Measurements from ENCODE around the gene CR1L. TPM values are rescaled to one million over a fixed set of nuclear protein-coding genes. Genes with fewer than 3 reads are reported as not detected.

CR1L gene
- total RNA-seq, 1 experiment from 2014 or later, result not detected

- intact Hi-C loops (cut with micrococcal nuclease), result no loop called here
Observed at GRCh38 chr1:207762622-207763021, 117.7 kb downstream of the CR1L start.

GRCh38 chr1:207763091-207763490 is 118.2 kb downstream of the CR1L start:
- no peak overlapping the region for H3K4me2 ChIP-seq (ENCODE audit: low read length)
- intact Hi-C loops (cut with micrococcal nuclease), result no loop called here
- H3K27ac ChIP-seq (ENCODE audit: low read length), result no peak overlapping the region
- no peaks in the 10 kb centered on the region for H3K4me1 ChIP-seq (ENCODE audit: insufficient read depth, low read length)
- DNase-seq, result no peak
- CTCF ChIA-PET, result no interaction called here
- H2AFZ ChIP-seq (ENCODE audit: low read length), result no peak overlapping the region
- TF ChIP-seq EZH2phosphoT487 (IDR thresholded peaks at IDR 0.05; ENCODE audit: borderline replicate concordance, low read length) (no peak), CTCF (conservative IDR thresholded peaks at IDR 0.05; ENCODE audit: low read depth, low read length) (no peak), EZH2 (IDR thresholded peaks at IDR 0.05; ENCODE audit: low read length, unreplicated experiment) (no peak)
- no peak overlapping the region for H3K9ac ChIP-seq (ENCODE audit: low read length)
- POLR2A ChIA-PET (ENCODE audit: unreplicated experiment), result no interaction called here
- peaks cover 22% of the 10 kb centered on the region for H3K79me2 ChIP-seq (ENCODE audit: low read length)
- peaks cover 21% of the 10 kb centered on the region for H4K20me1 ChIP-seq (ENCODE audit: low read length)
- no TSS peak for BruUV-seq (replicated peaks)
- no peaks in the 10 kb centered on the region for H3K9me2 ChIP-seq (replicated peaks; ENCODE audit: low read length)
- no peaks in the 10 kb centered on the region for H3K9me3 ChIP-seq (ENCODE audit: low read length)
- peaks cover 90% of the 10 kb centered on the region for H3K36me3 ChIP-seq (ENCODE audit: low read depth, low read length)
- H3K4me3 ChIP-seq (ENCODE audit: low read length), result no peak overlapping the region
- H3K27me3 ChIP-seq (ENCODE audit: low read length), result no peaks in the 10 kb centered on the region
- no peak for ATAC-seq
- H3F3A ChIP-seq (ENCODE audit: low read length, unreplicated experiment), result no peaks in the 10 kb centered on the region

More at GRCh38 chr1:207762622-207763021, 117.7 kb downstream of the CR1L start:
- Histone ChIP-seq H4K20me1 (ENCODE audit: low read length) (peaks cover 26% of the 10 kb centered on the region), H3K36me3 (ENCODE audit: low read depth, low read length) (peaks cover 93% of the 10 kb centered on the region), H2AFZ (ENCODE audit: low read length) (no peak overlapping the region), H3K4me2 (ENCODE audit: low read length) (no peak overlapping the region), H3K27ac (ENCODE audit: low read length) (no peak overlapping the region), H3K9me2 (replicated peaks; ENCODE audit: low read length) (no peaks in the 10 kb centered on the region), H3K9ac (ENCODE audit: low read length) (no peak overlapping the region), H3K79me2 (ENCODE audit: low read length) (peaks cover 26% of the 10 kb centered on the region), H3F3A (ENCODE audit: low read length, unreplicated experiment) (no peaks in the 10 kb centered on the region), H3K4me1 (ENCODE audit: insufficient read depth, low read length) (no peaks in the 10 kb centered on the region), H3K4me3 (ENCODE audit: low read length) (no peak overlapping the region), H3K9me3 (ENCODE audit: low read length) (no peaks in the 10 kb centered on the region), H3K27me3 (ENCODE audit: low read length) (no peaks in the 10 kb centered on the region)
- CTCF ChIA-PET, result no interaction called here
- no TSS peak for BruUV-seq (replicated peaks)
- DNase-seq (no peak), ATAC-seq (no peak)
- no peak for TF ChIP-seq EZH2 (IDR thresholded peaks at IDR 0.05; ENCODE audit: low read length, unreplicated experiment)
- no peak for TF ChIP-seq CTCF (conservative IDR thresholded peaks at IDR 0.05; ENCODE audit: low read depth, low read length)
- TF ChIP-seq EZH2phosphoT487 (IDR thresholded peaks at IDR 0.05; ENCODE audit: borderline replicate concordance, low read length), result no peak
- POLR2A ChIA-PET (ENCODE audit: unreplicated experiment), result no interaction called here

GRCh38 chr1:207763972-207764371 is 119.0 kb downstream of the CR1L start:
- H3K36me3 ChIP-seq (ENCODE audit: low read depth, low read length), result peaks cover 89% of the 10 kb centered on the region
- H4K20me1 ChIP-seq (ENCODE audit: low read length), result peaks cover 13% of the 10 kb centered on the region; the same call in 1 of the 2 replicates
- BruUV-seq (replicated peaks), result no TSS peak
- POLR2A ChIA-PET (ENCODE audit: unreplicated experiment), result no interaction called here
- no peak overlapping the region for H3K4me2 ChIP-seq (ENCODE audit: low read length)
- no peaks in the 10 kb centered on the region for H3K9me3 ChIP-seq (ENCODE audit: low read length)
- H3K9ac ChIP-seq (ENCODE audit: low read length), result no peak overlapping the region
- TF ChIP-seq EZH2phosphoT487 (IDR thresholded peaks at IDR 0.05; ENCODE audit: borderline replicate concordance, low read length) (no peak), EZH2 (IDR thresholded peaks at IDR 0.05; ENCODE audit: low read length, unreplicated experiment) (no peak), CTCF (conservative IDR thresholded peaks at IDR 0.05; ENCODE audit: low read depth, low read length) (no peak)
- H3K4me3 ChIP-seq (ENCODE audit: low read length), result no peak overlapping the region
- CTCF ChIA-PET, result no interaction called here
- H3K9me2 ChIP-seq (replicated peaks; ENCODE audit: low read length), result no peaks in the 10 kb centered on the region
- no peaks in the 10 kb centered on the region for H3F3A ChIP-seq (ENCODE audit: low read length, unreplicated experiment)
- no peaks in the 10 kb centered on the region for H3K4me1 ChIP-seq (ENCODE audit: insufficient read depth, low read length)
- no peak overlapping the region for H3K27ac ChIP-seq (ENCODE audit: low read length)
- no peaks in the 10 kb centered on the region for H3K27me3 ChIP-seq (ENCODE audit: low read length)
- no peak for DNase-seq
- H2AFZ ChIP-seq (ENCODE audit: low read length), result no peak overlapping the region
- H3K79me2 ChIP-seq (ENCODE audit: low read length), result peaks cover 18% of the 10 kb centered on the region
- ATAC-seq, result no peak
- intact Hi-C loops (cut with micrococcal nuclease), result no loop called here

Measured in PC-3 (cell line).